ENCODE data around the gene DENND1A.
"Not testable (repeated sequence)": the region's sequence is repeated elsewhere in the genome, so short reads cannot be mapped to it uniquely, and the experiment has no call there.

Gene DENND1A

GRCh38 chr9:123929870-123930831, at the start of gene DENND1A:
Gene DENND1A, minus strand, starts transcription at chr9:123930126. Its CDS starts 221 bp downstream, at chr9:123929905.
- DNase-seq (ENCODE audit: low read depth) = peak; percentile 26

- no peak for DNase-seq (ENCODE audit: low read depth)
Observed at GRCh38 chr9:123978981-123979380, 49.1 kb upstream of the DENND1A start.

DNA sequence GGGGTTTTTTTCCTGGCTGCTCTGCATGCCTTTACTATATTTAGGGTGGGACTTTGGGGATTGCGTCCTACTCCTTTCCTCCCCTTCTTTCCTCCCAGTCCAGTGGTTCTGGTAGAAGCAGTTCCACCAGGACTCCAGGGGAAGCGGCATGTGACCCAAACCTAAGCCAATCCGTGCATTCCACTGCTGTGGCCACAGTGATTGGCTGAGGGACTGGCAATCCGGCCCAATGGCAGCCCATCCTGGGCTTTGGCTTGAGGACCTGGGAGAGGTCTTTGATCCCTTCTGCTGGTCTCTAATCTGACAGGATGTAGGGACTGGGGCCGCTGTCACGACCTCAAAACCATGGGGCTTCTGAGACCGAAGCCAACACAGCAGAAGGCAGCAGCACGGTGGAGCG, 46.7 kb upstream of the DENND1A start:
- DNase-seq (ENCODE audit: low read depth) = not testable (repeated sequence)

DNA sequence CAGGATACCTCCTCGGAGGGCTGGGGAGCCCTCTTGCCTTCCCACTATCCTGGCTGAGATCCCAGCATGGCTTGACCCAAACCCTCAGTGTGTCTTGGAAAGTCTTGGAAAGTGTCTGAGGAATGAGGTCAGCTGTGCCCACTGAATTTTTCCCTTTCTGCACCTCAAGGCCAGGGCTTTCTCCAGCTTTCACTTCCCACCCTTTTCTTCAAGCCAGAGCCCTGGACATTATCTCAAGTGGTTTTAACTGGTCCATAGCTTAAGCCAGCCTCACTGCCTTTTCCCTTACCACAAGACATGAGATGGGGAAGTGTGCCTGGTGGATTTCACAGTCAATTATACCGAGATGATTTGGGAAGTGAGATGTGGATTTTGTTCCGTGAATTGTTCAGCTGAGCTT, 45.9 kb upstream of the DENND1A start:
- no peak for DNase-seq (ENCODE audit: low read depth)

DNA sequence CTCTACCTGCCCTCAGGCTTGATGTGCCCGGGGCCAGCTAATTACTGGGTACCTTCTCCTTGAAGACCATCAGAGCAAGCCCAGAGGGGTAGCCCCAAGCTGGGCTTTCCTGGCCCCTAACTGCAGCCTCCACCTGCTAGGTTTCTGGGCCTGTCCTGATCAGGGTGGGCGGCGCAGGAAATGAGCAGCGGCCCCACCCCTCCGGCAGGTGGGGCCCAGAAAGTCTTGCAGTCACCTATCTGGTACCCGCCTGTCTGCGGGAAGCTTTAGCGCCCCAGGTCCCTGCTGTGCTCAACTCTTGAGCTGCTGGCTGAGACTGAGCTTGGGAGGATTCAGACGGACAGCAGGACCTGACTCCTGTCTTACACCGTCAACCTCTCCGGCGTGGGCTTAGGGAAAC, 44.5 kb upstream of the DENND1A start:
- DNase-seq (ENCODE audit: low read depth) = no peak

- DNase-seq (ENCODE audit: low read depth) = no peak
Observed at GRCh38 chr9:123973590-123974223, 43.8 kb upstream of the DENND1A start.

DNA sequence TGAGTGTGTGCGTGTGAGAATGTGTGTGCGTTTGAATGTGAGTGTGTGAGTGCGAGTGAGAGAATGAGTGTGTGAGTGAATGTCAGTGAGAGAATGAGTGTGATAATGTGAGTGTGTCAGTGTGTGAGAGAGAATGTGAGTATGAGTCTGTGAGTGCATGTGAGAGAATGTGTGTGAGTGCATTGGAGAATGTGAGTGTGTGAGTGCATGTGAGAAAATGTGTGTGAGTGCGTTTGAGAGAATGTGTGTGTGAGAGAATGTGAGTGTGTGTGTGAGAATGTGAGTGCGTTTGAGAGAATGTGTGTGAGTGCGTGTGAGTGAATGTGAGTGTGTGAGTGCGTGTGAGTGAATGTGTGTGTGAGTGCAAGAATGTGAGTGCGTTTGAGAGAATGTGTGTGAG, 42.7 kb upstream of the DENND1A start:
- no peak for DNase-seq (ENCODE audit: low read depth)

DNA sequence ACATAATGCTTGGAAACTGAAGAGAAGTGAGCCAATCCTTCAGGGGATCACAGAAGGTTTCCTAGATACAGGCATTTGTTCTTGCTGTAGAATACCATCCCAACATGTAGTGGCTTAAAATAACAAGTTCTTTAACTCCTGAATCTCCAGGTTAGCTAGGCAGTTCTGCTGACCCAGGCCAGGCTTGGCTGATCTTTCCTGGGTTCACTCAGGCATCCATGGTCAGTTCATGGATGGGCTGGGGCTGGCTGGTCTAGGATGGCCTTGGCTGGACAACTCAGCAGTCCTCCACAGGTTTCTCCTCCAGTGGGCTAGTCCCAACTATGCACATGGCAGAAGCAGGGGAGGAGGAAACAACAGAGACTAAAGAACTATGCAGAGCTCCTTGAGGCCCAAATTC, 37.4 kb upstream of the DENND1A start:
- no peak for DNase-seq (ENCODE audit: low read depth)

GRCh38 chr9:123965801-123966686, 36.1 kb upstream of the DENND1A start:
- no peak for DNase-seq (ENCODE audit: low read depth)

DNA sequence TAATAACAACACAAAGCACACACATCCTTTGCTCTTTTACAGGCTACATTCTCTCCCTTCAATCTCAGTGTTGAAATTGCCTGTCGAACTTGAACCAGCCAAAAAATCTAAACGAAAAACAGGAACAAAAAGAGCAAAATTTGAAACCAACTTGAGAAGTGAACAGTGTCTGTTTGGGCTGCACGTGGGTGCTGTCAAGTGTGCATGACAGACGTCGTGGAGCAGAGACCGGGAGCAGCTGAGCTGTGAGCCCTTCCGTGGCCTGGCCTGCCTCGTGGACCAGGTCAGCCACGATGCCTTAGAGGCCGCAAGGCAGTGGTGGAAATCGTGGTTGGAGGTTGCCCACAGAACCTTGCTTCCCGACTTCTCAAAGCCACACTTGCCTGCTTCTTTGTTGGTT, 34.8 kb upstream of the DENND1A start:
- no peak for DNase-seq (ENCODE audit: low read depth)

DNA sequence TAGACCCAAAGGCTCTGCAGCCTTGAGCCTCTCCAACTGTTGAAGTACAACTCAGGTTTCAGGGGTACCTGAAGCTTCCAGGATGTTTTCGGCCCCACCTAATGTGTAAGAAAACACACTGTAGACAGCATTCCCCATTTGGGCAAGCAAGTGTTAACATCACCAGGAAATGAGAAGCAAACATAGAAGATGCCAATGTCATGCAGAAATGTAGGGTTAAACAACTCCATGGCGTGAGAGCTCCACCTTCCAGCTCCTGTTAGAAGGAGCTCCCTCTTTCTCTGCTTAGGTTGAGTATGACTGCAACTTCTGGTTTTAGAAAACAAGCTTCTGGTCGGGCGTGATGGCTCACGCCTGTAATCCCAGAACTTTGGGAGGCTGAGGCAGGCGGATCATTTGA, 31.0 kb upstream of the DENND1A start:
- no peak for DNase-seq (ENCODE audit: low read depth)

GRCh38 chr9:123960366-123960765, 30.4 kb upstream of the DENND1A start:
- DNase-seq (ENCODE audit: low read depth) = no peak

DNA sequence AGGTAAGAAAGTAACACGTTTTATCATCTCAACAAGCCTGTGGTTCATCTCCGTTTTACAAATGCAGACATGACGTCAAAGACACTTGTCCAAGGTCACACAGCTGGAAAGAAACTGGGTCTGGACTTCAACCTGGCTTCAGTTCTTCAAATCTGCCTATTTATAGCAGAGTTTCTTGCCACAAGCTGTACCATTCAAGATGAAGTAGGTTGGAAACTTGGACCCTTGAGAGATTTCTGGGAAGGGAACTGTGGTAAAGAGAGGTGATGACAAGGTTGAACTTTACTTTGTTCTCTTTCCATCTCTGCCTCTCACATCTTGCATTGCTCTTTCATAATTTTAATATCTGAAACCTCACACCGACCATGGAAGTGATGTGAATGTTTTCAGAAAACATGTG, 29.9 kb upstream of the DENND1A start:
- DNase-seq (ENCODE audit: low read depth) = no peak

DNA sequence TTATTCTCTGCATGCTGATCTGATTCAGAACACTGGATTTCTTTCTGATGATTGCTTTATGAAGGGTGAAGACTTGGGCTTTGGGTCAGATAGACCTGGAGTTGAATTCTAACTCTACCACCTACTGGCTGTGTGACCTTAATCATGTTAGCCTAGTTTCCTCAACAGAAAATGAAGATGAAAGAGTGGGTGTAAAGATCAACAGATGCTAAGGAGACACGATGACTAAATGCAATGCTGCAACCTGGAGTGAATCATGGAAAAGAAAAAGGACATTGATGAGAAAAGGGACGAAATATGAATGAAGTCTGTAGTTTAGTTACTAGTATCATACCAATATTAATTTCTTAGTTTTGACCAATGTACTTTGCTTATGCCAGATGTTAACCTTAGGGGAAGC, 27.8 kb upstream of the DENND1A start:
- DNase-seq (ENCODE audit: low read depth) = no peak

DNA sequence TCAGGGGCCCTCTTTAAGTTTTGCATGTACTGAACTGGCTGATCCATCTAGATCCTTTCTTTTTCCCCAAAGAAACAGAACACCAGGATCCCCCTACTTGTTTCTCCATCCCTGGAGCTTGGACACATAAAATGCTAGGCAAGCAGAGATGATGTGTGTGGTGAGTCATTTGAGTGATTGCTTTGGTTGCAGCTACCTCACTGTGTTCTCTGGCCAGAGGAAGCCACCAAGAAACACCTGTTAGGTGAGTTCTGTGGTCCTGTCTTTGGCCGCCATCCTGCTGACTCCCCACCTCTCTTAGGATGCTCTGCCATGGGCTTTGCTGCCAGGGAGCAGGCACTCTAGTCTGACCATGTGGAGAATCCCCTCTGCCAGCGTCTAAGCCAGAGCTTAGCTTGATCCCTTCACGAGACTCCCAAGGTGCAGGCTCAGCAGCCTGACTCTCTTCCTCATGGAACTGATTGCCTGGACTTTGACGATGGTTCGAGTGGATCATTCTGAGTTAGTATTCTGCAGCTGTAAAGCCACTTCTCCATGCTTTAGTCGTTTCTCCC, 27.3 kb upstream of the DENND1A start:
- no peak for DNase-seq (ENCODE audit: low read depth)

DNA sequence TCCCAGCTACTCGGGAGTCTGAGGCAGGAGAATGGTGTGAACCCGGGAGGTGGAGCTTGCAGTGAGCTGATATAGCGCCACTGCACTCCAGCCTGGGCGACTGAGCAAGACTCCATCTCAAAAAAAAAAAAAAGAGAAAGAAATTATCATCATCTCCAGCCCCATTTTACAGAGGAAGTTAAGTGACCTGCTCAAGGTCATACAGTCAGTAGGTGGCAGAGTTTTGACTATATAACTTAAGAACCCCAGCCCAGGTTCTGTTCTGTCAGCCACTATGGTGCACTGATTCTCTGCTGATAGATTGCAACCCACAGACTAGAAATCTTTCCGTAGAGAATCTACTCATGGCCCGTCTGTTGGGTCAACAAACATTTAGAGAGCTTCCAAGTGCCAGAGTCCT, 25.7 kb upstream of the DENND1A start:
- DNase-seq (ENCODE audit: low read depth) = no peak

- no peak for DNase-seq (ENCODE audit: low read depth)
Observed at GRCh38 chr9:123954518-123955280, 24.8 kb upstream of the DENND1A start.

GRCh38 chr9:123952641-123953495, 22.9 kb upstream of the DENND1A start:
- DNase-seq (ENCODE audit: low read depth) = no peak

DNA sequence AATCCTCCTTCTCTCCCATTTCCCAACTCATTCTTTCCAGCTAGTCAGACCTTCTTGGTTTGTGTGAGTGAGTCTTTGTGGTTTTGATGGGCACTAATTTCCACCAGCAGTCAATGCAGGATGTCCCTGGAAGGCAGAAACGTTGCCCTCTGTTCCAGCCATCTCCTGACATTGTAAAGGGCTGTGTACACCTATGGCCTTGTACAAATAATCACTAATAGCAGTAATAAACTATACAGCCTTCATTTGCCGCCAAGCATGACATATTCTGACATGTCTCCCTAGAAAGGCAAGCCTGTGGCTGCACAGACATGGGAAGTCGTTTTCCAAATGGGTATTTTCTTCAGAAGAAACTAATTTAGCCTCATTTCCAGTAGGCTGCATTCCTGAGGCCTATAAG, 18.4 kb upstream of the DENND1A start:
- no peak for DNase-seq (ENCODE audit: low read depth)

DNA sequence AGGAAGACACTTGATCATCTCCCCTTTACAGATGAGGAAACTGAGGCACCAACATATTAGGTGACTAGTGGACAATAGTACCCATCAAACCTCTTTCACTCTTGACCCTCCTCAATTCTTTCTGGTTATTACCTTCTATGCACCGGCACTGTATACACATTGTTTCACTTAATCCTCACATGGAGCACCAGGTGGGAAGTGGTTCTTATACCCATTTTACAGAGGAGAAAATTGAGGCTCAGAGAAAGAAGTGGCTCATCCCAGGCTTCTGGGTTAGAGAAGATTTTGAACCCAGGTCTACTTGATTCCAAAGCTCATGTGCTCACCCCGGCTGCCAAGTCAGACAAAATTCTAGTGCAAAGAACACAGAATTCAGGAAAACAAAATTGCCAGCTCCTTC, 17.4 kb upstream of the DENND1A start:
- no peak for DNase-seq (ENCODE audit: low read depth)
